A673 (cell line): ENCODE measurements around the gene CBLC. TPM values are rescaled to one million over a fixed set of nuclear protein-coding genes. Genes with fewer than 3 reads are reported as not detected.

ENCODE experiments used
- BruUV-seq: library from RNA; stranded (reverse); fragments of 400-500 nt; replicated peaks from 2 replicates; lab custom pipeline; 2021; lab: Mats Ljungman, UMichigan
- CTCF ChIA-PET: fragments of 300-600 bp; sonication (Branson Sonifier 250); formaldehyde crosslinking; loops from one replicate; lab custom pipeline; 2022; ENCODE audit warnings: antibody characterized with exemption; lab: Charles Lee
- POLR2A ChIA-PET: fragments of 300-600 bp; sonication (Branson Sonifier 250); formaldehyde crosslinking; loops from one replicate; lab custom pipeline; 2022; ENCODE audit warnings: antibody characterized with exemption; ENCODE audit not compliant: low non-redundant PET; lab: Charles Lee
- DNase-seq: peaks from one replicate; pipeline ENCODE4 v3.0.0-alpha.2; 2015; ENCODE audit warnings: low spot score
- H3K27ac ChIP-seq: fragments of 200-600 bp; sonication (generic); 2 replicates; pipeline ENCODE4 v1.5.1; 2016; ENCODE audit warnings: mixed run types, low read depth, mild to moderate bottlenecking, mixed read lengths, antibody characterized with exemption, low read length; ENCODE audit not compliant: poor library complexity, severe bottlenecking
- H3K27me3 ChIP-seq: fragments of 200-600 bp; sonication (generic); replicated peaks from 2 replicates; pipeline ENCODE4 v1.6.1; 2017; ENCODE audit warnings: mixed run types, low read depth, mild to moderate bottlenecking, mixed read lengths, antibody characterized with exemption, low read length; ENCODE audit not compliant: insufficient read depth, poor library complexity
- H3K36me3 ChIP-seq: fragments of 200-600 bp; sonication (generic); 2 replicates; pipeline ENCODE4 v1.6.1; 2016; ENCODE audit warnings: mixed run types, mild to moderate bottlenecking, mixed read lengths, antibody characterized with exemption, low read length; ENCODE audit not compliant: insufficient read depth, poor library complexity, severe bottlenecking
- H3K4me1 ChIP-seq: fragments of 200-600 bp; sonication (generic); 2 replicates; pipeline ENCODE4 v1.6.1; 2017; ENCODE audit warnings: mixed run types, mild to moderate bottlenecking, mixed read lengths, antibody characterized with exemption, low read length; ENCODE audit not compliant: insufficient read depth, poor library complexity, severe bottlenecking
- H3K4me3 ChIP-seq: fragments of 200-600 bp; sonication (generic); 2 replicates; pipeline ENCODE4 v1.5.1; 2016; ENCODE audit warnings: low read depth, mixed run types, mild to moderate bottlenecking, mixed read lengths, low read length; ENCODE audit not compliant: poor library complexity, severe bottlenecking
- H3K9me3 ChIP-seq: fragments of 200-600 bp; sonication (generic); 2 replicates; pipeline ENCODE4 v1.6.1; 2016; ENCODE audit warnings: mixed run types, low read depth, mild to moderate bottlenecking, mixed read lengths, antibody characterized with exemption, low read length; ENCODE audit not compliant: poor library complexity, severe bottlenecking
- CTCF ChIP-seq: fragments of 300-800, 200-600 bp; sonication (generic); conservative IDR thresholded peaks from 2 replicates; pipeline ENCODE4 v1.5.1; 2017; ENCODE audit warnings: low read depth, mild to moderate bottlenecking, antibody characterized with exemption, low read length, moderate library complexity, mixed read lengths
- EZH2 ChIP-seq: fragments of 200-600 bp; sonication (generic); IDR thresholded peaks from 2 replicates; pipeline ENCODE4 v1.6.1; 2017; ENCODE audit warnings: borderline replicate concordance, low read depth, mild to moderate bottlenecking, mixed read lengths, antibody characterized with exemption, low read length; ENCODE audit not compliant: poor library complexity, severe bottlenecking
- intact Hi-C: fragments of 100-400 bp; cut with micrococcal nuclease; formaldehyde crosslinking; loops from one replicate; pipeline ENCODE4 v1.10.0; 2022; ENCODE audit not compliant: unreplicated experiment
- total RNA-seq: library from RNA; stranded (reverse); gene quantifications from 2 replicates; pipeline ENCODE4 v1.2.3, GENCODE V29; 2021

The CBLC gene
- total RNA-seq, 1 experiment from 2014 or later: not detected

DNA sequence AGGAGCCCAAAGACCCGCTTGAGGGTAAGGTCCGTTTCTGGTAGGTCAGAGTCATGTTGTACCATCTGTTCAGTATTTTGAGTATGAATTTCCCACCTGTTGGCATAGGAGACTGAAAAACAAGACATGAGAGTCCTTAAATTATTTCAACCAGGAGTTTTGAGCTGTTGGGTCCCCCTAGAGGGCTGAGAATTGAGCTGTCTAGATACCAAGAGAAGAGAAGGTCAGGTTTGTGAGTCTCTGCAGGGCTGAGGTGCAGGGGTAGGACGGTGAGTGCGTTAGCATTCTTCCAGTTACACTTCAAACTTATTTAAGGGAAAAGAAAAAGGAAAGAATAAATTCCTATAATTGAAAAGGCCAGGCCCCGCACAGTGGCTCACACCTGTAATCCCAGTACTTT is 5.0 kb downstream of the CBLC start:
- no peaks in the 10 kb centered on the region for H3K9me3 ChIP-seq
- DNase-seq: no peak
- no peaks in the 10 kb centered on the region for H3K4me1 ChIP-seq
- no peak overlapping the region for H3K27ac ChIP-seq
- H3K36me3 ChIP-seq: no peaks in the 10 kb centered on the region
- no peaks in the 10 kb centered on the region for H3K27me3 ChIP-seq
- CTCF ChIA-PET: interaction anchor here (0.5 to 1.0 kb wide), 5 partner anchors 9 to 1034 kb away, joined by 3 to 8 read pairs (median 4); no protein-coding TSS in a partner anchor
- H3K4me3 ChIP-seq: no peak overlapping the region
- POLR2A ChIA-PET: no interaction called here
- no TSS peak for BruUV-seq
- intact Hi-C loops: loop anchor here (5.0 kb wide), 1 partner anchor 170 kb away; no protein-coding TSS in a partner anchor
- TF ChIP-seq CTCF: no peak; the same call in 1 of the 2 replicates
- TF ChIP-seq EZH2: no peak

DNA sequence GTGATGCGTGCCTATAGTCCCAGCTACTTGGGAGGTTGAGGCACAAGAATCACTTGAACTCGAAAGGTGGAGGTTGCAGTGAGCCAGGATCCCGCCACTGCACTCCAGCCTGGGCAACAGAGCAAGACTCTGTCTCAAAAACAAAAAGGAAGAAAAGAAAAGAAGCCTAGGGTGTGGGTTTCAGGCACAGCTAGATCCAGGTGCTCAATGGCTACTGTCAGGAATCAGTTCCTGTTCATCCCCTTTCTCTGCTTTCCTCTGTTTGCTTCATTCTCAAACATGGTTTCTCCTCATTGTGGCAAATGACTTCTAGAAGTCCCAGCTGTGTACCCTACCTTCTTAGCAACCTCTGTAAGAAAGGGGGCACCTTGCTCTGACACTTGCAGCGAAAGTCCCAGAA is 5.9 kb downstream of the CBLC start:
- Histone ChIP-seq H3K4me1 (no peaks in the 10 kb centered on the region), H3K27me3 (no peaks in the 10 kb centered on the region), H3K27ac (no peak overlapping the region), H3K9me3 (no peaks in the 10 kb centered on the region), H3K4me3 (no peak overlapping the region), H3K36me3 (no peaks in the 10 kb centered on the region)
- no TSS peak for BruUV-seq
- DNase-seq: no peak
- ChIA-PET CTCF (interaction anchor here (0.6 to 1.5 kb wide), 4 partner anchors 8 to 1033 kb away, joined by 3 to 8 read pairs (median 7); no protein-coding TSS in a partner anchor), POLR2A (no interaction called here)
- intact Hi-C loops: loop anchor here (5.0 kb wide), 1 partner anchor 169 kb away; no protein-coding TSS in a partner anchor
- TF ChIP-seq CTCF: no peak
- TF ChIP-seq EZH2: no peak

DNA sequence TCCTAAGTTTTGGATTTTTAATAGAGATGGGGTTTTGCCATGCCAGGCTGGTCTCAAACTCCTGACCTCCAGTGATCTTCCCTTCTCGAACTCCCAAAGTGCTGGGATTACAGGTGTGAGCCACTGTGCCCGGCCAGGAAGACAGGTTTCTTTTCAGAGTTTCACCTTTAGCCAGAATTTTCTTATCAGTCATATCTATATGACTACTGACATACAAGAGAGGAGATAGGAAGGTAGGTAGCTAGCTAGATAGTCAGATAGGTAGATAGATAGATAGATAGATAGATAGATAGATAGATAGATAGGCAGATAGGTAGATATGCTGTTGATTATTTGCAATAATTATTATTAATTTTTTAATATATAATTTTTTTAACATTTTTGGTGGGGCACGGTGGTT is 7.6 kb downstream of the CBLC start:
- BruUV-seq: no TSS peak
- POLR2A ChIA-PET: no interaction called here
- H3K4me3 ChIP-seq: no peak overlapping the region

More for the DNA sequence above, 7.6 kb downstream of the CBLC start:
- no peaks in the 10 kb centered on the region for H3K36me3 ChIP-seq
- H3K27me3 ChIP-seq: no peaks in the 10 kb centered on the region
- CTCF ChIA-PET: interaction anchor here (0.8 to 1.5 kb wide), 2 partner anchors 14 to 59 kb away, joined by 6 to 8 read pairs; no protein-coding TSS in a partner anchor
- H3K27ac ChIP-seq: no peak overlapping the region
- intact Hi-C loops: no loop called here
- no peak for DNase-seq
- H3K4me1 ChIP-seq: no peaks in the 10 kb centered on the region
- no peak for TF ChIP-seq CTCF
- no peak for TF ChIP-seq EZH2
- H3K9me3 ChIP-seq: no peaks in the 10 kb centered on the region
